ENCODE data around the gene LRP4. TPM values are rescaled to one million over a fixed set of nuclear protein-coding genes. Genes with fewer than 3 reads are reported as not detected.
A peak's percentile ranks its signal among the peaks of the same experiment; 100 is the strongest.
"Not testable (repeated sequence)": the region's sequence is repeated elsewhere in the genome, so short reads cannot be mapped to it uniquely, and the experiment has no call there.

Gene LRP4
- total and polyA plus RNA-seq, 2 donors (not counting 1 experiment from before 2014, with no cell fraction given): 1.3 to 2.9 TPM

DNA sequence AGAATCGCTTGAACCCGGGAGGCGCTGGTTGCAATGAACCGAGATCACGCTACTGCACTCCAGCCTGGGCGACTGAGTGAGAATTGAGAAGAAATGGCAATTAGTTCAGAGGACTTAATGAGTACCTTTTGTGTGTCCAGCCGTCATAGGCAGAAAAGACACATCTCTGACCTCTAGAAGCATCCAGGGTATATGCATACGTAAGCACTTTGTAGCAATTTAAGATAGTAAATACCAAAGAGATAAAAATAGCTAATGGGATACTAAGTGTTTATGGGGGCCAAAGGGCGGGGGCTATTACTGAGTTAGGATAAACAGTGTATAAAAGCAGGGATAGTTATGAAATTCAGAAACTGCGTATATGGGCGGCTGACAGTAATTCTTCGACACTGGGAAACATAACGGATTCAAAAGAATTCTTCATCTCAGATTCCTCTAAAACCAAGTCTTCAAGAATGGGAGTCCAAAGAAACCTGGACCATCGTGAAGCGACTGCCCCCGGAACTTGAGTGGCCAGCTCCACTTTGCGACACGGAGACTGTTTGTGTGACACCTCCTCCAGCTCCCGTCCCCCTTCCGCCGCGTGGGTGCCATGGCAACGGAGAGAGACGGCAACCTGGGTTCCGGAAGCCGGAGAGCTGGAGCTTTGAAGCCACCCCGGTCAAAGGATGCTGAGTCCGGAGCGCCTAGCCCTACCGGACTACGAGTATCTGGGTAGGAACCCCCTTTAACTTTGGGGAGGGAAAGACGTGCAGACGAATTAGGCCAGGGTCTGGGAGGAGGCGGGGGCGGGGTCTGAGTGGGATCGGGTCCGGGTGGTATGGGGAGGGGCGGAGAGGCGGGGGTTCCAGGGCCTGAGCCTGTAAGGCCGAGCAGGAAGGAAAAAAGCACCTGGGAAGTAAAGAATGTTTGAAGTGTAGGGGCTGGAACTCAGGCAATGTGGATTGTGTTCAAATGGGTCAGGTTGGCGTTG is 18.1 kb upstream of the LRP4 start, which contains the start of gene CSTPP1:
CSTPP1 (plus strand) TSS at position 624 of the 973 bp plus-strand sequence; CDS start at position 669, 45 bp downstream.
- Histone ChIP-seq H3K27me3 (ENCODE audit: control insufficient read depth, insufficient read depth, low read length) (no peaks in the 10 kb centered on the region), H3K4me1 (ENCODE audit: control insufficient read depth, extremely low read depth, insufficient read depth, low read length) (no peaks in the 10 kb centered on the region), H3K4me2 (ENCODE audit: extremely low read depth, insufficient read depth, low read length) (peak within 1 kb of the TSS; percentile 53), H3K9me3 (ENCODE audit: control insufficient read depth, insufficient read depth, low read depth, low read length) (no peaks in the 10 kb centered on the region), H3K4me3 (replicated peaks in 1 of 4; ENCODE audit: control extremely low read depth in 1 of 4, insufficient read depth in 1 of 4, low read depth in 3 of 4, low read length in 4 of 4) (peak within 1 kb of the TSS; percentile 59 to 84 (median 70)), H3K27ac (ENCODE audit: insufficient read depth, low read length) (peak within 1 kb of the TSS; percentile 48), H2AFZ (ENCODE audit: low read length) (peak within 1 kb of the TSS; percentile 92), H4K20me1 (ENCODE audit: control insufficient read depth, extremely low read depth, insufficient read depth, low read length) (no peaks in the 10 kb centered on the region), H3K36me3 (ENCODE audit: control insufficient read depth, insufficient read depth, low read length) (no peaks in the 10 kb centered on the region), H3K9ac (ENCODE audit: insufficient read depth, low read length) (peak within 1 kb of the TSS; percentile 52), H3K79me2 (ENCODE audit: control insufficient read depth, insufficient read depth, low read length) (no peaks in the 10 kb centered on the region)
- DNase-seq (ENCODE audit: low read depth in 2 of 2): peak; percentile 91 to 95
- TF ChIP-seq, protein P1, sequence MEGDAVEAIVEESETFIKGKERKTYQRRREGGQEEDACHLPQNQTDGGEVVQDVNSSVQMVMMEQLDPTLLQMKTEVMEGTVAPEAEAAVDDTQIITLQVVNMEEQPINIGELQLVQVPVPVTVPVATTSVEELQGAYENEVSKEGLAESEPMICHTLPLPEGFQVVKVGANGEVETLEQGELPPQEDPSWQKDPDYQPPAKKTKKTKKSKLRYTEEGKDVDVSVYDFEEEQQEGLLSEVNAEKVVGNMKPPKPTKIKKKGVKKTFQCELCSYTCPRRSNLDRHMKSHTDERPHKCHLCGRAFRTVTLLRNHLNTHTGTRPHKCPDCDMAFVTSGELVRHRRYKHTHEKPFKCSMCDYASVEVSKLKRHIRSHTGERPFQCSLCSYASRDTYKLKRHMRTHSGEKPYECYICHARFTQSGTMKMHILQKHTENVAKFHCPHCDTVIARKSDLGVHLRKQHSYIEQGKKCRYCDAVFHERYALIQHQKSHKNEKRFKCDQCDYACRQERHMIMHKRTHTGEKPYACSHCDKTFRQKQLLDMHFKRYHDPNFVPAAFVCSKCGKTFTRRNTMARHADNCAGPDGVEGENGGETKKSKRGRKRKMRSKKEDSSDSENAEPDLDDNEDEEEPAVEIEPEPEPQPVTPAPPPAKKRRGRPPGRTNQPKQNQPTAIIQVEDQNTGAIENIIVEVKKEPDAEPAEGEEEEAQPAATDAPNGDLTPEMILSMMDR (conservative IDR thresholded peaks at IDR 0.05 in 1 of 2, IDR thresholded peaks at IDR 0.05 in 1 of 2; ENCODE audit: low read depth in 1 of 2, low read length in 2 of 2): no peak
- no peak for TF ChIP-seq EZH2 (IDR thresholded peaks at IDR 0.05; ENCODE audit: low read length, missing control alignments)

DNA sequence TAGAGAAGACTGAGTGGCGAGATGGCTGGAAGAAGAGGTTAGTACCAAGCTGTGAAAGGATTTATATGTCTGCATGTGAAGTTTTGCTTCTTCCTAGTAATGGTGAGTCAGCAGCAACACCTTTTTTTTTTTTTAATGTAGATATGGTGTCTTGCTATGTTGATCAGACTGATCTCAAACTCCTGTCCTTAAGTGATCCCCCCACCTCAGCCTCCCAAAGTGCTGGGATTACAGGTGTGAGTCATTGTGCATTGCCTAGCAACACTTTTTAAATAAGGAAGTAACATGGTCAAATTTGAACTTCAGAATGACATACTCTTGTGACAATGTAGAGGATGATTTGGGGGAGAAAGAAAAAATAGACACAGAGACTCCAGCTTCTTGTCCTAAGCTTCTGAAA is 11.7 kb upstream of the LRP4 start:
- H3K4me1 ChIP-seq (ENCODE audit: control insufficient read depth, extremely low read depth, insufficient read depth, low read length): no peaks in the 10 kb centered on the region
- peak in 1 of 2 donors; percentile 72 for DNase-seq (ENCODE audit: low read depth in 2 of 2)
- no peaks in the 10 kb centered on the region for H3K9me3 ChIP-seq (ENCODE audit: control insufficient read depth, insufficient read depth, low read depth, low read length)
- H3K27me3 ChIP-seq (ENCODE audit: control insufficient read depth, insufficient read depth, low read length): no peaks in the 10 kb centered on the region
- no peaks in the 10 kb centered on the region for H3K79me2 ChIP-seq (ENCODE audit: control insufficient read depth, insufficient read depth, low read length)
- no peak overlapping the region for H2AFZ ChIP-seq (ENCODE audit: low read length)
- no peak overlapping the region for H3K9ac ChIP-seq (ENCODE audit: insufficient read depth, low read length)
- no peak overlapping the region for H3K4me3 ChIP-seq (replicated peaks in 1 of 4; ENCODE audit: control extremely low read depth in 1 of 4, insufficient read depth in 1 of 4, low read depth in 3 of 4, low read length in 4 of 4)
- no peaks in the 10 kb centered on the region for H4K20me1 ChIP-seq (ENCODE audit: control insufficient read depth, extremely low read depth, insufficient read depth, low read length)
- no peak overlapping the region for H3K4me2 ChIP-seq (ENCODE audit: extremely low read depth, insufficient read depth, low read length)
- no peak overlapping the region for H3K27ac ChIP-seq (ENCODE audit: insufficient read depth, low read length)
- no peaks in the 10 kb centered on the region for H3K36me3 ChIP-seq (ENCODE audit: control insufficient read depth, insufficient read depth, low read length)
- TF ChIP-seq EZH2 (IDR thresholded peaks at IDR 0.05; ENCODE audit: low read length, missing control alignments): no peak
- TF ChIP-seq, protein P1 (conservative IDR thresholded peaks at IDR 0.05 in 1 of 2, IDR thresholded peaks at IDR 0.05 in 1 of 2; ENCODE audit: low read depth in 1 of 2, low read length in 2 of 2): no peak

DNA sequence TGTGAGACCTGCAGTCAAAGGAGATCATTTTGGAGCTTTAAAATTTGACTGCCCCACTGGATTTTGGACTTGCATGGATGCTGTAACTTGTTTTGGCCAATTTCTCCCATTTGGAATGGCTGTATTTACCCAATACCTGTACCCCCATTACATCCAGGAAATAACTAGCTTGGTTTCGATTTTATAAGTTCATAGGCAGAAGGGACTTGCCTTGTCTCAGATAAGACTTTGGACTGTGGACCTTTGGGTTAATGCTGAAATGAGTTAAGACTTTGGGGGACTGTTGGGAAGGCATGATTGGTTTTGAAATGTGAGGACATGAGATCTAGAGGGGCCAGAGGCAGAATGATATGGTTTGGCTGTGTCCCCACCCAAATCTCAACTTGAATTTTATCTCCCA is 10.4 kb upstream of the LRP4 start:
- not testable (repeated sequence) for H3K4me2 ChIP-seq (ENCODE audit: extremely low read depth, insufficient read depth, low read length); H3K79me2 ChIP-seq (ENCODE audit: control insufficient read depth, insufficient read depth, low read length); H3K9ac ChIP-seq (ENCODE audit: insufficient read depth, low read length); H3K4me1 ChIP-seq (ENCODE audit: control insufficient read depth, extremely low read depth, insufficient read depth, low read length); H2AFZ ChIP-seq (ENCODE audit: low read length); H3K36me3 ChIP-seq (ENCODE audit: control insufficient read depth, insufficient read depth, low read length); DNase-seq (ENCODE audit: low read depth in 2 of 2); H3K4me3 ChIP-seq (replicated peaks in 1 of 4; ENCODE audit: control extremely low read depth in 1 of 4, insufficient read depth in 1 of 4, low read depth in 3 of 4, low read length in 4 of 4); H3K9me3 ChIP-seq (ENCODE audit: control insufficient read depth, insufficient read depth, low read depth, low read length); H3K27ac ChIP-seq (ENCODE audit: insufficient read depth, low read length); H4K20me1 ChIP-seq (ENCODE audit: control insufficient read depth, extremely low read depth, insufficient read depth, low read length); H3K27me3 ChIP-seq (ENCODE audit: control insufficient read depth, insufficient read depth, low read length)

DNA sequence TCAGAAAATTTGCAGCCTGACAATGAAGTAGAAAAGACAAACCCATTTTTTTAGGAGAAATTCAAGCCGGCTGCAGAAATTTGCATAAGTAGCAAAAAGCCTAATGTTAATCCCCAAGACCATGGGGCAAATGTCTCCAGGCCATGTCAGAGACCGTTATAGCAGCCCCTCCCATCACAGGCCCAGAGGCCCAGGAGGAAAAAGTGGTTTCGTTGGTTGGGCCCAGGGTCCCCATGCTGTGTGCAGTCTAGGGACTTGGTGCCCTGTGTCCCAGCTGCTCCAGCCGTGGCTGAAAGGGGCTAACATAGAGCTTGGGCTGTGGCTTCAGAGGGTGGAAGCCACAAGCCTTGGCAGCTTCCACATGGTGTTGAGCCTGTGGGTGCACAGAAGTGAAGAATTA is 9.6 kb upstream of the LRP4 start:
- not testable (repeated sequence) for H4K20me1 ChIP-seq (ENCODE audit: control insufficient read depth, extremely low read depth, insufficient read depth, low read length); H3K27ac ChIP-seq (ENCODE audit: insufficient read depth, low read length); H3K79me2 ChIP-seq (ENCODE audit: control insufficient read depth, insufficient read depth, low read length); H3K9me3 ChIP-seq (ENCODE audit: control insufficient read depth, insufficient read depth, low read depth, low read length); DNase-seq (ENCODE audit: low read depth in 2 of 2); H3K4me1 ChIP-seq (ENCODE audit: control insufficient read depth, extremely low read depth, insufficient read depth, low read length); H3K36me3 ChIP-seq (ENCODE audit: control insufficient read depth, insufficient read depth, low read length); H3K27me3 ChIP-seq (ENCODE audit: control insufficient read depth, insufficient read depth, low read length); H3K4me3 ChIP-seq (replicated peaks in 1 of 4; ENCODE audit: control extremely low read depth in 1 of 4, insufficient read depth in 1 of 4, low read depth in 3 of 4, low read length in 4 of 4); H3K4me2 ChIP-seq (ENCODE audit: extremely low read depth, insufficient read depth, low read length); H3K9ac ChIP-seq (ENCODE audit: insufficient read depth, low read length); H2AFZ ChIP-seq (ENCODE audit: low read length)
